ENCODE data around the gene FCHSD2.

The FCHSD2 gene

GRCh38 chr11:72975778-72976521 lies 166.2 kb downstream of the FCHSD2 start:
- Mint-ChIP-seq H3K36me3 (ENCODE audit: low read depth) (peaks cover 78% of the 10 kb centered on the region), H3K4me3 (no peak overlapping the region), H3K4me1 (peaks cover under 1% of the 10 kb centered on the region), H3K9me3 (peaks cover 55% of the 10 kb centered on the region), H3K27me3 (ENCODE audit: low read depth, poor library complexity) (no peaks in the 10 kb centered on the region), H3K27ac (no peak overlapping the region)
- TF ChIP-seq, protein P1, sequence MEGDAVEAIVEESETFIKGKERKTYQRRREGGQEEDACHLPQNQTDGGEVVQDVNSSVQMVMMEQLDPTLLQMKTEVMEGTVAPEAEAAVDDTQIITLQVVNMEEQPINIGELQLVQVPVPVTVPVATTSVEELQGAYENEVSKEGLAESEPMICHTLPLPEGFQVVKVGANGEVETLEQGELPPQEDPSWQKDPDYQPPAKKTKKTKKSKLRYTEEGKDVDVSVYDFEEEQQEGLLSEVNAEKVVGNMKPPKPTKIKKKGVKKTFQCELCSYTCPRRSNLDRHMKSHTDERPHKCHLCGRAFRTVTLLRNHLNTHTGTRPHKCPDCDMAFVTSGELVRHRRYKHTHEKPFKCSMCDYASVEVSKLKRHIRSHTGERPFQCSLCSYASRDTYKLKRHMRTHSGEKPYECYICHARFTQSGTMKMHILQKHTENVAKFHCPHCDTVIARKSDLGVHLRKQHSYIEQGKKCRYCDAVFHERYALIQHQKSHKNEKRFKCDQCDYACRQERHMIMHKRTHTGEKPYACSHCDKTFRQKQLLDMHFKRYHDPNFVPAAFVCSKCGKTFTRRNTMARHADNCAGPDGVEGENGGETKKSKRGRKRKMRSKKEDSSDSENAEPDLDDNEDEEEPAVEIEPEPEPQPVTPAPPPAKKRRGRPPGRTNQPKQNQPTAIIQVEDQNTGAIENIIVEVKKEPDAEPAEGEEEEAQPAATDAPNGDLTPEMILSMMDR (IDR thresholded peaks at IDR 0.05), result no peak
- no peak for DNase-seq

DNA sequence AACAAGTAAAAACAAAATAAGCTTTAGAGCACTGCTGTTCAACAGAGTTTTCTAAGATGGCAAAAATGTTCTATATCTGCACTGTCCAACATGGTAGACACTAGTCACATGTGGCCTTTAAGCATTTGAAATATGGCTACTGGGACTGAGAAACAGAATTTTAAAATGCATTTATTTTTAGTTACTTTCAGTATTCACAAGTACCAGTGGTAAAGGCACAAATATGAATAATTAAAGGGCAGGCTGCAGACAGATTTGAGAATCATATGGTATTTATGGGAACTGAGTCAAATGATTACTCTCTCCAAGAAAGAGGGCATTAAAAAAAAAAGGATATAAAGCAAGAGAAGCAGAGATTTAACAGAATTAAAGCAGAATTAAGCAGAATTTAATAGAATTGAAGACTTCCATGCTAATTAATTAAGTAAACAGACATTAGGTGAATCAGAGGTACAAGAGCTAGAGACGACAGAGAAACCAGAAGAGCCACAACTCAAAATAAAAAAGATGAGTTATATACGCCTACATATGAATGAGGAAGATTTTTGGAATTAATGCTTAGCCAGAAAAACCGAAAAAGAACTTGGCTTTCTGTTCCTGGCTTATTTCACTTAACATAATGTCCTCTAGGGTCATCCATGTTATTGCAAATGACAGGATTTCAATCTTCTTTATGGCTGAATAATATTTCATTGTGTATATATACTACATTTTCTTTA lies 167.5 kb downstream of the FCHSD2 start:
- no peak for DNase-seq
- Mint-ChIP-seq H3K4me3 (no peak overlapping the region), H3K27ac (no peak overlapping the region), H3K27me3 (ENCODE audit: low read depth, poor library complexity) (no peaks in the 10 kb centered on the region), H3K4me1 (peaks cover 5% of the 10 kb centered on the region), H3K36me3 (ENCODE audit: low read depth) (peaks cover 72% of the 10 kb centered on the region), H3K9me3 (peaks cover 55% of the 10 kb centered on the region)
- TF ChIP-seq, protein P1 (IDR thresholded peaks at IDR 0.05), result no peak

DNA sequence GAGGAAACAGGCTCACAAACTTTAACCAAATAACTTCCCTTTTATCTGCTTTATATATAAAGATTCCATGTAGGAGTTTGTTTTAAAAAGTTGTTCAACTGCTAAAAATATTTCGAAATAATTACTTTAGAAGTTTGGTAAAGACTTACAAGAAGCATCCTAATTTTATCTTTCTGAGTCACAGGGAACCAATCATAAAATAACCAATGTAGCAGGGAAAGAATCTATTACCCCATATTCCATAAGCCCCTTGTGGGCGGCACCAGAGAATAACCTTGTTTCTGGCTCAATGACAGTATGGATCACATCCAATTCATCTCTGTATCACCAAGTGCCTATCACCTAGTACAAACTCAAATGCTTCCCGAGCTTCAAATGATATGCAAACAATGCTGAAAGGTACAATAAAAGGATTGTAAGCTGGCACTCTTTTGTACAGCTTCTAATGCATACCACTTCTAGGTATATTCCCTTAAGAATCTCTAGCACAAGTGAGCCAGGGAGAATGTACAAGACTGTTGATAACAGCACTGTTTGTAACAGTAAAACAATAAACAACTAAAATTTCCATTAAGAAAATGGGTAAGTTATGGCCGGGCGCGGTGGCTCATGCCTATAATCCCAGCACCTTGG lies 169.5 kb downstream of the FCHSD2 start:
- DNase-seq, result no peak
- peaks cover 45% of the 10 kb centered on the region for H3K9me3 Mint-ChIP-seq
- H3K36me3 Mint-ChIP-seq (ENCODE audit: low read depth), result peaks cover 52% of the 10 kb centered on the region
- H3K27ac Mint-ChIP-seq, result no peak overlapping the region
- peaks cover 5% of the 10 kb centered on the region for H3K4me1 Mint-ChIP-seq
- no peaks in the 10 kb centered on the region for H3K27me3 Mint-ChIP-seq (ENCODE audit: low read depth, poor library complexity)
- TF ChIP-seq, protein P1 (IDR thresholded peaks at IDR 0.05), result no peak
- no peak overlapping the region for H3K4me3 Mint-ChIP-seq

DNA sequence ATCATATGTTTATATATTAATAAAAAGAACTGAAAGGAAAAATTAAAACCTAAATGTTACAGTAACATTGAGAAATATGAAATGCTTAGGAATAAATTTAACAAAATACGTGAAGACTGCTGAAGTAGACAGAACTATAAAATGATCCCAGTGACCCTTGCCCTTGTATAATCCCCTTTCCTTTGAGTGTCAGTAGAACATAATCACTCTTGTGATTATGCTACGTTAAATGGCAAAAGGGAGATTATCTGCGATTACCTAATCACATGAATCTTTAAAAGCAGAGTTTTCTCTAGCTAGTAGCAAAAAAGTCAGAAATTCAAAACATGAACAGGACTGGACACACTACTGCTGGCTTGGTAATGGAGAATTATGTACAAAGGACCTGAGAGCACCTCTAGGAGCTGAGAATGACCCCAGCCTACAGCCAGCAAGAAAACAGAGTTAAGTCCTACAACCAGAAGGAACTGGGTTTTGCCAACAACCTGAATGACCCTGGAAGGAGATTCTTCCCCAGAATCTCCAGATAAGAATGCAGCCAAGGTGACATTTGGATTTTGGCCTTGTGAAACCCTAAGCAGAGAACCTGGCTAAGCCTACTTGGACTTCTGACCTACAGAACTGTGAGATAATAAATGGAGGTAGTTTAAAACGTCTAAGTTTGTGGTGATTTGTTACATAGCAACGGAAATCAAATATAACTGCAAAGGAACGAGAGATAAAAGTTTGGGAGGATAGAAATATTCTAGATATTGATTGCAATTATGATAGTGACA lies 170.7 kb downstream of the FCHSD2 start:
- Mint-ChIP-seq H3K36me3 (ENCODE audit: low read depth) (peaks cover 49% of the 10 kb centered on the region), H3K27ac (peak overlapping the region; percentile 3), H3K27me3 (ENCODE audit: low read depth, poor library complexity) (no peaks in the 10 kb centered on the region), H3K4me1 (peaks cover 5% of the 10 kb centered on the region), H3K9me3 (peaks cover 32% of the 10 kb centered on the region), H3K4me3 (no peak overlapping the region)
- DNase-seq, result no peak
- TF ChIP-seq, protein P1 (IDR thresholded peaks at IDR 0.05), result no peak

GRCh38 chr11:72970557-72971118 lies 171.5 kb downstream of the FCHSD2 start:
- Mint-ChIP-seq H3K36me3 (ENCODE audit: low read depth) (peaks cover 47% of the 10 kb centered on the region), H3K4me3 (no peak overlapping the region), H3K27me3 (ENCODE audit: low read depth, poor library complexity) (no peaks in the 10 kb centered on the region), H3K9me3 (peaks cover 25% of the 10 kb centered on the region), H3K4me1 (peaks cover 5% of the 10 kb centered on the region), H3K27ac (no peak overlapping the region)
- no peak for DNase-seq
- TF ChIP-seq, protein P1 (IDR thresholded peaks at IDR 0.05), result no peak

Measured in nephron progenitor cell (in vitro differentiated cells).